K562 (cell line): ENCODE results near the gene VEGFA. TPM values are rescaled to one million over a fixed set of nuclear protein-coding genes. Genes with fewer than 3 reads are reported as not detected.

Experiments used
- BRD9 ChIP-seq: fragments of 450-650 bp; IDR thresholded peaks from 2 replicates; pipeline ENCODE4 v1.6.1; 2018; ENCODE audit warnings: low read depth; ENCODE audit not compliant: partially characterized antibody
- CEBPB ChIP-seq: fragments of 450-650 bp; IDR thresholded peaks from 2 replicates; pipeline ENCODE4 v1.6.1; 2016; ENCODE audit warnings: missing genetic modification characterization, missing compliant biosample characterization
- DACH1 ChIP-seq: fragments of 450-650 bp; IDR thresholded peaks from 2 replicates; pipeline ENCODE4 v1.6.1; 2018; ENCODE audit not compliant: partially characterized antibody
- DIDO1 ChIP-seq: fragments of 450-650 bp; IDR thresholded peaks from 2 replicates; pipeline ENCODE4 v1.6.1; 2016; ENCODE audit warnings: low read depth, missing biosample characterization, missing genetic modification characterization
- DMBX1 ChIP-seq: fragments of 250-450 bp; sonication (Bioruptor Pico); IDR thresholded peaks from 2 replicates; pipeline ENCODE4 v1.8.0; 2022; ENCODE audit warnings: inconsistent platforms, mild to moderate bottlenecking, moderate library complexity, borderline replicate concordance
- ETV1 ChIP-seq: fragments of 450-650 bp; conservative IDR thresholded peaks from 2 replicates; pipeline ENCODE4 v1.6.1; 2016; ENCODE audit warnings: missing genetic modification characterization, control low read depth, low read depth, missing compliant biosample characterization
- FUS ChIP-seq: fragments of 200-400 bp; formaldehyde crosslinking; optimal IDR thresholded peaks from 2 replicates; pipeline ENCODE3; 2017; ENCODE audit warnings: low read depth, low read length
- HDAC2 ChIP-seq: fragments of 450-650 bp; IDR thresholded peaks from 2 replicates; pipeline ENCODE4 v1.6.1; 2016; ENCODE audit warnings: mild to moderate bottlenecking
- IRF9 ChIP-seq: fragments of 450-650 bp; IDR thresholded peaks from 2 replicates; pipeline ENCODE4 v1.6.1; 2016; ENCODE audit warnings: missing biosample characterization, missing genetic modification characterization
- MEF2A ChIP-seq: IDR thresholded peaks from 2 replicates; pipeline ENCODE4 v1.6.1; 2011; ENCODE audit warnings: low read depth, mild to moderate bottlenecking, low read length, moderate library complexity; ENCODE audit not compliant: control insufficient read depth
- MYC ChIP-seq, 2 experiments: fragments of 250-450 bp in 1 of 2; sonication (Bioruptor Pico) in 1 of 2; IDR thresholded peaks; 2 replicates each; pipeline versions ENCODE4 v1.5.1 to v1.6.1; 2012 to 2021; ENCODE audit warnings: low read depth in 2 of 2, borderline replicate concordance in 1 of 2, improper control_type of control experiment in 1 of 2, low read length in 1 of 2, mild to moderate bottlenecking in 1 of 2, moderate library complexity in 1 of 2
- PHB2 ChIP-seq: fragments of 450-650 bp; IDR thresholded peaks from 2 replicates; pipeline ENCODE4 v1.6.1; 2017; ENCODE audit warnings: low read depth
- PPARD ChIP-seq: fragments of 250-450 bp; sonication (Bioruptor Pico); IDR thresholded peaks from 2 replicates; pipeline ENCODE4 v1.8.0; 2022; ENCODE audit warnings: inconsistent platforms, mild to moderate bottlenecking, moderate library complexity
- SETDB1 ChIP-seq: IDR thresholded peaks from one replicate; pipeline ENCODE4 v1.6.1; 2012; ENCODE audit warnings: low read length, control low read depth, inconsistent platforms
- TCF7L2 ChIP-seq: fragments of 150-350 bp; IDR thresholded peaks from 2 replicates; pipeline ENCODE4 v1.6.1; 2016; ENCODE audit warnings: low read depth, mild to moderate bottlenecking, low read length, moderate library complexity
- ZNF174 ChIP-seq: fragments of 250-450 bp; sonication (Bioruptor Pico); IDR thresholded peaks from 2 replicates; pipeline ENCODE4 v1.4.0; 2020; ENCODE audit warnings: mild to moderate bottlenecking
- ZNF696 ChIP-seq: fragments of 250-450 bp; sonication (Bioruptor Pico); conservative IDR thresholded peaks from 2 replicates; pipeline ENCODE4 v1.4.0; 2020; ENCODE audit warnings: mild to moderate bottlenecking, moderate library complexity
- ZNF707 ChIP-seq: fragments of 250-450 bp; sonication (Bioruptor Pico); conservative IDR thresholded peaks from 2 replicates; pipeline ENCODE4 v1.8.0; 2022; ENCODE audit warnings: inconsistent platforms, mild to moderate bottlenecking, moderate library complexity
- ZNF764 ChIP-seq: fragments of 250-450 bp; sonication (Bioruptor Pico); IDR thresholded peaks from 2 replicates; pipeline ENCODE4 v1.4.0; 2020; ENCODE audit warnings: low read depth, mild to moderate bottlenecking, moderate library complexity
- polyA plus RNA-seq, 8 experiments: library from polyadenylated mRNA; depleted of rRNA in 4 of 8; stranded (reverse) in 5 of 8; unstranded in 3 of 8; fragments of >200 nt; fragmentation: Nextera tagmentation in 2 of 8; fragmentation: Illumina TruSeq in 1 of 8; extraction: Ambion mirVana in 2 of 8; extraction: Trizol in 1 of 8; gene quantifications; 2 replicates each; pipeline versions ENCODE4 v1.2.1 to v1.2.3, GENCODE V29; 2011 to 2014; ENCODE audit warnings: inconsistent platforms in 1 of 8, missing spikeins in 1 of 8
- total RNA-seq, 7 experiments: library from RNA; depleted of rRNA in 6 of 7; stranded (reverse); fragments of >200 nt in 6 of 7; fragmentation: Illumina TruSeq in 2 of 7; extraction: Trizol in 2 of 7; gene quantifications; 2 replicates each; pipeline versions ENCODE4 v1.2.1 to v1.2.3, GENCODE V29; 2011 to 2021; ENCODE audit warnings: low replicate concordance in 1 of 7
- TF ChIP-seq, protein P1 (sequence below): sonication (generic); formaldehyde crosslinking; IDR thresholded peaks from 2 replicates; pipeline ENCODE4 v1.8.1; 2023; ENCODE audit warnings: mild to moderate bottlenecking, missing genetic modification reagents
- TF ChIP-seq, protein P2 (sequence below): IDR thresholded peaks from 2 replicates; pipeline ENCODE4 v1.6.1; 2011; ENCODE audit not compliant: insufficient read length; ENCODE audit errors: extremely low read depth
- TF ChIP-seq, protein P3 (sequence below): fragments of 250-450 bp; sonication (Bioruptor Pico); IDR thresholded peaks from 2 replicates; pipeline ENCODE4 v1.6.1; 2021; ENCODE audit warnings: mild to moderate bottlenecking
- TF ChIP-seq, protein P4 (sequence below): fragments of 250-450 bp; sonication (Bioruptor Pico); IDR thresholded peaks from 2 replicates; pipeline ENCODE4 v1.5.1; 2021; ENCODE audit warnings: mild to moderate bottlenecking

VEGFA gene
- total and polyA plus RNA-seq, 9 of the 15 experiments (the other 6 are each of a cell fraction or from before 2014, with no cell fraction given) = 14.0 to 271 (median 124) TPM

GRCh38 chr6:43724914-43725642, 44.9 kb upstream of the VEGFA start (continued):
- TF ChIP-seq PPARD (CRISPR knock-in tag) (no peak), MYC (IDR thresholded peaks at IDR 0.05; ENCODE audit: low read depth, low read length) (peak; percentile 100), MYC (CRISPR knock-in tag; IDR thresholded peaks at IDR 0.05; ENCODE audit: borderline replicate concordance, low read depth) (peak; percentile 87; the same call in 1 of the 2 replicates), DACH1 (peak; percentile 46), TCF7L2 (no peak), ZNF174 (CRISPR knock-in tag) (no peak), DMBX1 (no peak; the same call in 1 of the 2 replicates), ETV1 (tag) (peak; percentile 45; the same call in 1 of the 2 replicates), BRD9 (peak; percentile 91), CEBPB (peak; percentile 100), FUS (no peak), MEF2A (no peak), HDAC2 (peak; percentile 84; the same call in 1 of the 2 replicates), ZNF764 (CRISPR knock-in tag) (no peak), DIDO1 (peak; percentile 70), ZNF707 (CRISPR knock-in tag) (no peak), ZNF696 (CRISPR knock-in tag) (no peak), PHB2 (no peak), SETDB1 (no peak), IRF9 (peak; percentile 76)
- TF ChIP-seq, protein P1, sequence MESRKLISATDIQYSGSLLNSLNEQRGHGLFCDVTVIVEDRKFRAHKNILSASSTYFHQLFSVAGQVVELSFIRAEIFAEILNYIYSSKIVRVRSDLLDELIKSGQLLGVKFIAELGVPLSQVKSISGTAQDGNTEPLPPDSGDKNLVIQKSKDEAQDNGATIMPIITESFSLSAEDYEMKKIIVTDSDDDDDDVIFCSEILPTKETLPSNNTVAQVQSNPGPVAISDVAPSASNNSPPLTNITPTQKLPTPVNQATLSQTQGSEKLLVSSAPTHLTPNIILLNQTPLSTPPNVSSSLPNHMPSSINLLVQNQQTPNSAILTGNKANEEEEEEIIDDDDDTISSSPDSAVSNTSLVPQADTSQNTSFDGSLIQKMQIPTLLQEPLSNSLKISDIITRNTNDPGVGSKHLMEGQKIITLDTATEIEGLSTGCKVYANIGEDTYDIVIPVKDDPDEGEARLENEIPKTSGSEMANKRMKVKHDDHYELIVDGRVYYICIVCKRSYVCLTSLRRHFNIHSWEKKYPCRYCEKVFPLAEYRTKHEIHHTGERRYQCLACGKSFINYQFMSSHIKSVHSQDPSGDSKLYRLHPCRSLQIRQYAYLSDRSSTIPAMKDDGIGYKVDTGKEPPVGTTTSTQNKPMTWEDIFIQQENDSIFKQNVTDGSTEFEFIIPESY = no peak
- TF ChIP-seq, protein P2, sequence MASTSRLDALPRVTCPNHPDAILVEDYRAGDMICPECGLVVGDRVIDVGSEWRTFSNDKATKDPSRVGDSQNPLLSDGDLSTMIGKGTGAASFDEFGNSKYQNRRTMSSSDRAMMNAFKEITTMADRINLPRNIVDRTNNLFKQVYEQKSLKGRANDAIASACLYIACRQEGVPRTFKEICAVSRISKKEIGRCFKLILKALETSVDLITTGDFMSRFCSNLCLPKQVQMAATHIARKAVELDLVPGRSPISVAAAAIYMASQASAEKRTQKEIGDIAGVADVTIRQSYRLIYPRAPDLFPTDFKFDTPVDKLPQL = no peak
- TF ChIP-seq, protein P3, sequence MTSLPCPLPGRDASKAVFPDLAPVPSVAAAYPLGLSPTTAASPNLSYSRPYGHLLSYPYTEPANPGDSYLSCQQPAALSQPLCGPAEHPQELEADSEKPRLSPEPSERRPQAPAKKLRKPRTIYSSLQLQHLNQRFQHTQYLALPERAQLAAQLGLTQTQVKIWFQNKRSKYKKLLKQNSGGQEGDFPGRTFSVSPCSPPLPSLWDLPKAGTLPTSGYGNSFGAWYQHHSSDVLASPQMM (CRISPR knock-in tag) = no peak
- TF ChIP-seq, protein P4, sequence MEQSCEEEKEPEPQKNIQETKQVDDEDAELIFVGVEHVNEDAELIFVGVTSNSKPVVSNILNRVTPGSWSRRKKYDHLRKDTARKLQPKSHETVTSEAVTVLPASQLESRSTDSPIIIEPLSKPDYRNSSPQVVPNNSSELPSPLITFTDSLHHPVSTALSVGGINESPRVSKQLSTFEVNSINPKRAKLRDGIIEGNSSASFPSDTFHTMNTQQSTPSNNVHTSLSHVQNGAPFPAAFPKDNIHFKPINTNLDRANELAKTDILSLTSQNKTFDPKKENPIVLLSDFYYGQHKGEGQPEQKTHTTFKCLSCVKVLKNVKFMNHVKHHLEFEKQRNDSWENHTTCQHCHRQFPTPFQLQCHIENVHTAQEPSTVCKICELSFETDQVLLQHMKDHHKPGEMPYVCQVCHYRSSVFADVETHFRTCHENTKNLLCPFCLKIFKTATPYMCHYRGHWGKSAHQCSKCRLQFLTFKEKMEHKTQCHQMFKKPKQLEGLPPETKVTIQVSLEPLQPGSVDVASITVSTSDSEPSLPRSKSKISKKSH (CRISPR knock-in tag) = no peak
